H1 (cell line): ENCODE results near the gene CX3CL1. TPM values are rescaled to one million over a fixed set of nuclear protein-coding genes. Genes with fewer than 3 reads are reported as not detected.

Experiments
- CTCF ChIA-PET: fragments of 300-600 bp; sonication (Branson Sonifier 250); formaldehyde crosslinking; loops from one replicate; lab custom pipeline; 2021; ENCODE audit not compliant: partially characterized antibody; lab: Charles Lee
- POLR2A ChIA-PET: fragments of 300-600 bp; sonication (Branson Sonifier 250); formaldehyde crosslinking; loops from one replicate; lab custom pipeline; 2021; ENCODE audit warnings: inconsistent platforms; ENCODE audit not compliant: partially characterized antibody; lab: Charles Lee
- DNase-seq, 2 experiments: peaks; one replicate each; pipeline versions ENCODE4 v3.0.0 to v3.0.0-alpha.2; 2010 to 2022; ENCODE audit warnings: low spot score in 2 of 2, low read depth in 1 of 2, mixed read lengths in 1 of 2
- FAIRE-seq: peaks from 2 replicates; lab custom pipeline; 2011; peaks lifted over from hg19 to GRCh38; lab: Jason Lieb, UNC
- H2AFZ ChIP-seq: 2 replicates; pipeline ENCODE4 v1.8.1; 2012; ENCODE audit warnings: low read length, inconsistent platforms
- H2AK5ac ChIP-seq: 2 replicates; pipeline ENCODE4 v1.6.1; 2013; ENCODE audit warnings: low read depth, low read length
- H2BK120ac ChIP-seq: replicated peaks from 2 replicates; pipeline ENCODE3; 2013; ENCODE audit warnings: low read depth, low read length, inconsistent platforms
- H2BK12ac ChIP-seq: 2 replicates; pipeline ENCODE4 v1.6.1; 2013; ENCODE audit warnings: low read depth, low read length
- H2BK15ac ChIP-seq: 2 replicates; pipeline ENCODE4 v1.6.1; 2013; ENCODE audit warnings: low read length
- H2BK20ac ChIP-seq: 2 replicates; pipeline ENCODE4 v1.6.1; 2013; ENCODE audit warnings: low read length
- H2BK5ac ChIP-seq: 2 replicates; pipeline ENCODE4 v1.6.1; 2013; ENCODE audit warnings: low read depth, low read length
- H3K14ac ChIP-seq: 2 replicates; pipeline ENCODE4 v1.6.1; 2013; ENCODE audit warnings: inconsistent platforms; ENCODE audit not compliant: insufficient read length
- H3K18ac ChIP-seq: 2 replicates; pipeline ENCODE4 v1.6.1; 2013; ENCODE audit warnings: low read length; ENCODE audit errors: extremely low read depth
- H3K23ac ChIP-seq: 2 replicates; pipeline ENCODE4 v1.6.1; 2013; ENCODE audit warnings: inconsistent platforms; ENCODE audit not compliant: insufficient read length
- H3K23me2 ChIP-seq: 2 replicates; pipeline ENCODE4 v1.6.1; 2013; ENCODE audit warnings: low read depth, low read length
- H3K27ac ChIP-seq: 2 replicates; pipeline ENCODE4 v1.6.1; 2011; ENCODE audit warnings: low read depth, low read length, inconsistent platforms
- H3K27me3 ChIP-seq, 4 experiments: replicated peaks in 1 of 4; 1 replicate in 1 of 4; 2 replicates in 3 of 4; pipeline versions ENCODE4 v1.6.1 to v1.8.1; 2011 to 2013; ENCODE audit warnings: low read length in 3 of 4, mild to moderate bottlenecking in 3 of 4, inconsistent platforms in 2 of 4, mixed read lengths in 2 of 4, moderate library complexity in 1 of 4; ENCODE audit not compliant: control insufficient read depth in 3 of 4, insufficient read depth in 3 of 4; ENCODE audit errors: extremely low read depth in 1 of 4
- H3K36me3 ChIP-seq, 4 experiments: 2 replicates each; pipeline versions ENCODE4 v1.6.1 to v1.8.1; 2011 to 2013; ENCODE audit warnings: mild to moderate bottlenecking in 4 of 4, low read length in 3 of 4, moderate library complexity in 2 of 4, control low read depth in 1 of 4, inconsistent platforms in 1 of 4; ENCODE audit not compliant: insufficient read depth in 4 of 4, control insufficient read depth in 2 of 4
- H3K4ac ChIP-seq: replicated peaks from 2 replicates; pipeline ENCODE3; 2013; ENCODE audit warnings: low read length, low read depth, mixed read lengths, inconsistent platforms; ENCODE audit not compliant: insufficient read length
- H3K4me1 ChIP-seq, 4 experiments: replicated peaks in 1 of 4; 1 replicate in 1 of 4; 2 replicates in 3 of 4; pipeline versions ENCODE4 v1.6.1 to v1.8.1; 2011 to 2013; ENCODE audit warnings: low read length in 3 of 4, inconsistent platforms in 2 of 4, mixed read lengths in 1 of 4; ENCODE audit not compliant: insufficient read depth in 4 of 4, control insufficient read depth in 3 of 4
- H3K4me2 ChIP-seq, 2 experiments: 2 replicates each; pipeline versions ENCODE4 v1.6.1 to v1.8.1; 2011 to 2013; ENCODE audit warnings: low read depth in 2 of 2, low read length in 2 of 2, control low read depth in 1 of 2, inconsistent platforms in 1 of 2, mild to moderate bottlenecking in 1 of 2; ENCODE audit not compliant: insufficient read depth in 1 of 2
- H3K4me3 ChIP-seq, 4 experiments: fragments of 200-600, 300-600 bp in 1 of 4; sonication (generic), shearing (Covaris generic), sonication (Bioruptor Twin) in 1 of 4; 2 replicates each; pipeline versions ENCODE4 v1.5.1 to v1.8.1; 2011 to 2016; ENCODE audit warnings: low read length in 4 of 4, low read depth in 3 of 4, control low read depth in 2 of 4, inconsistent platforms in 2 of 4, mild to moderate bottlenecking in 2 of 4, mixed read lengths in 1 of 4, moderate library complexity in 1 of 4; ENCODE audit not compliant: insufficient read depth in 2 of 4; ENCODE audit errors: extremely low read depth in 1 of 4
- H3K56ac ChIP-seq: replicated peaks from 2 replicates; pipeline ENCODE3; 2013; ENCODE audit warnings: low read depth, mild to moderate bottlenecking, mixed read lengths, low read length, inconsistent platforms; ENCODE audit not compliant: insufficient read length
- H3K79me1 ChIP-seq: 2 replicates; pipeline ENCODE4 v1.6.1; 2013; ENCODE audit warnings: low read depth, low read length, control low read depth
- H3K79me2 ChIP-seq, 2 experiments: 2 replicates each; pipeline versions ENCODE4 v1.6.1 to v1.8.1; 2012 to 2013; ENCODE audit warnings: low read length in 2 of 2, mild to moderate bottlenecking in 2 of 2, inconsistent platforms in 1 of 2; ENCODE audit not compliant: insufficient read depth in 2 of 2, control insufficient read depth in 1 of 2
- H3K9ac ChIP-seq, 4 experiments: replicated peaks in 1 of 4; 1 replicate in 1 of 4; 2 replicates in 3 of 4; pipeline versions ENCODE4 v1.6.1 to v1.8.1; 2011 to 2013; ENCODE audit warnings: low read depth in 3 of 4, low read length in 3 of 4, control low read depth in 2 of 4, mild to moderate bottlenecking in 2 of 4, moderate library complexity in 2 of 4, inconsistent platforms in 1 of 4; ENCODE audit errors: extremely low read depth in 1 of 4
- H3K9me3 ChIP-seq, 2 experiments: 2 replicates each; pipeline versions ENCODE4 v1.6.1 to v1.8.1; 2012 to 2013; ENCODE audit warnings: mild to moderate bottlenecking in 2 of 2, moderate library complexity in 2 of 2, control low read depth in 1 of 2, inconsistent platforms in 1 of 2, low read depth in 1 of 2, low read length in 1 of 2, mixed read lengths in 1 of 2; ENCODE audit not compliant: insufficient read depth in 2 of 2
- H4K20me1 ChIP-seq, 2 experiments: replicated peaks in 1 of 2; 2 replicates each; pipeline versions ENCODE3 to v1.8.1; 2011 to 2013; ENCODE audit warnings: inconsistent platforms in 2 of 2, low read length in 2 of 2, mild to moderate bottlenecking in 1 of 2; ENCODE audit not compliant: insufficient read depth in 2 of 2, control insufficient read depth in 1 of 2
- H4K5ac ChIP-seq: 2 replicates; pipeline ENCODE4 v1.6.1; 2013; ENCODE audit warnings: low read length, low read depth, mixed read lengths, inconsistent platforms; ENCODE audit not compliant: insufficient read length
- H4K8ac ChIP-seq: 2 replicates; pipeline ENCODE4 v1.8.0; 2013; ENCODE audit warnings: mild to moderate bottlenecking, moderate library complexity, low read length, inconsistent platforms; ENCODE audit not compliant: insufficient read depth; ENCODE audit errors: extremely low read depth
- H4K91ac ChIP-seq: replicated peaks from 2 replicates; pipeline ENCODE3; 2013; ENCODE audit warnings: low read length, mixed read lengths, inconsistent platforms; ENCODE audit not compliant: insufficient read length
- EP300 ChIP-seq, 2 experiments: IDR thresholded peaks; 1 replicate in 1 of 2; 2 replicates in 1 of 2; pipeline ENCODE4 v1.6.1; 2011 to 2012; ENCODE audit warnings: low read depth in 2 of 2, low read length in 2 of 2, mild to moderate bottlenecking in 2 of 2, borderline replicate concordance in 1 of 2, inconsistent platforms in 1 of 2, moderate library complexity in 1 of 2
- JUND ChIP-seq: IDR thresholded peaks from 2 replicates; pipeline ENCODE4 v1.6.1; 2011; ENCODE audit warnings: mild to moderate bottlenecking, improper control_type of control experiment, low read length
- KDM1A ChIP-seq: fragments of 200-600, 300-600 bp; sonication (generic); IDR thresholded peaks from 2 replicates; pipeline ENCODE4 v1.7.1; 2016; ENCODE audit warnings: mild to moderate bottlenecking, low read length, borderline replicate concordance
- WGBS, 2 experiments: shearing (Covaris generic) in 1 of 2; methylation state at CpG; one replicate each; pipeline versions ENCODE4 v1.1.6 to v1.1.7; 2013 to 2015; ENCODE audit warnings: low lambda C conversion rate in 2 of 2, mixed read lengths in 2 of 2, inconsistent platforms in 1 of 2, low coverage in 1 of 2, missing lambda C conversion rate in 1 of 2; ENCODE audit not compliant: insufficient replicate concordance in 2 of 2, insufficient coverage in 1 of 2, insufficient read length in 1 of 2; ENCODE audit errors: extremely low coverage in 1 of 2, missing lambda C conversion rate in 1 of 2; 5-methylcytosine and 5-hydroxymethylcytosine counted together
- polyA plus RNA-seq, 7 experiments: library from polyadenylated mRNA; depleted of rRNA in 3 of 7; stranded (reverse) in 5 of 7; unstranded in 2 of 7; fragments of >200 nt in 5 of 7; fragments of 200-250 nt in 2 of 7; gene quantifications; 1 replicate in 5 of 7; 2 replicates in 1 of 7; 4 replicates in 1 of 7; pipeline versions ENCODE4 v1.2.1 to v1.2.3, GENCODE V29; 2011 to 2013; ENCODE audit warnings: missing spikeins in 2 of 7, mixed read lengths in 2 of 7
- total RNA-seq: library from RNA; stranded (reverse); fragmentation: NEBNext Ultra II Directional; extraction: Animal tissue kit (Norgen Biotek cat#: 25700); gene quantifications from 2 replicates; pipeline ENCODE4 v1.2.1, GENCODE V29; 2021

The CX3CL1 gene
- total and polyA plus RNA-seq, 2 of the 8 experiments (the other 6 are each of a cell fraction or from before 2014, with no cell fraction given): 1.4 to 3.0 TPM

GRCh38 chr16:57373117-57373947 is 1.0 kb downstream of the CX3CL1 start:
- no peak overlapping the region for H3K27ac ChIP-seq

More at GRCh38 chr16:57373117-57373947, 1.0 kb downstream of the CX3CL1 start:
- peak overlapping the region; percentile 49; the same call in 1 of the 2 replicates for H2BK5ac ChIP-seq
- FAIRE-seq (no peak), DNase-seq (no peak)
- no peak overlapping the region for H3K14ac ChIP-seq
- H2BK20ac ChIP-seq: 0 out of 2 replicates have a peak overlapping the region, but pooled peaks have one; percentile 75
- peaks cover 8% of the 10 kb centered on the region; the same call in 1 of the 2 replicates for H3K23me2 ChIP-seq
- no peaks in the 10 kb centered on the region; the same call in 1 of the 2 replicates for H3K79me1 ChIP-seq
- H4K20me1 ChIP-seq: no peaks in the 10 kb centered on the region
- H3K4me3 ChIP-seq: peak overlapping the region in 3 of 4 experiments; percentile 24 to 51 (median 34); a peak in 4 of 8 replicates
- POLR2A ChIA-PET: interaction anchor here (0.9 to 1.0 kb wide), 3 partner anchors 10 to 155 kb away, joined by 3 to 4 read pairs (median 3); no protein-coding TSS in a partner anchor
- no peaks in the 10 kb centered on the region for H3K36me3 ChIP-seq
- 84% methylated on average over 6 of the region's 9 CpGs; no CpG with 5 or more reads in 1 of the 2 experiments for WGBS, 2 experiments
- H2AFZ ChIP-seq: no peak overlapping the region
- H2AK5ac ChIP-seq: 0 out of 2 replicates have a peak overlapping the region, but pooled peaks have one; percentile 43
- H3K9ac ChIP-seq: no peak overlapping the region
- no peak overlapping the region for H4K5ac ChIP-seq
- TF ChIP-seq KDM1A: peak; percentile 16; the same call in 1 of the 2 replicates
- no peak for TF ChIP-seq EP300 (IDR thresholded peaks at IDR 0.05; ENCODE audit: borderline replicate concordance in 1 of 2, low read depth in 2 of 2, low read length in 2 of 2)
- no peak for TF ChIP-seq JUND
- no peaks in the 10 kb centered on the region for H3K27me3 ChIP-seq
- peak overlapping the region; percentile 60 to 71 for H3K4me2 ChIP-seq
- H3K4me1 ChIP-seq: peaks cover 0 to 22% (median 19%) of the 10 kb centered on the region in 4 experiments; a peak in 6 of 7 replicates
- peak overlapping the region; percentile 66; the same call in 1 of the 2 replicates for H2BK15ac ChIP-seq
- no peak overlapping the region for H3K56ac ChIP-seq
- H2BK12ac ChIP-seq: peak overlapping the region; percentile 50; the same call in 1 of the 2 replicates
- no peak overlapping the region for H3K18ac ChIP-seq
- H4K8ac ChIP-seq: no peak overlapping the region
- CTCF ChIA-PET: interaction anchor here (0.6 to 3.6 kb wide), 9 partner anchors 10 to 157 kb away, joined by 3 to 31 read pairs (median 3); no protein-coding TSS in a partner anchor
- H2BK120ac ChIP-seq: no peak overlapping the region
- peak overlapping the region; percentile 36 for H4K91ac ChIP-seq
- no peaks in the 10 kb centered on the region for H3K79me2 ChIP-seq
- H3K9me3 ChIP-seq: no peaks in the 10 kb centered on the region
- H3K23ac ChIP-seq: no peak overlapping the region
- H3K4ac ChIP-seq: no peak overlapping the region
